ENCODE data around the gene AAK1.

DNA sequence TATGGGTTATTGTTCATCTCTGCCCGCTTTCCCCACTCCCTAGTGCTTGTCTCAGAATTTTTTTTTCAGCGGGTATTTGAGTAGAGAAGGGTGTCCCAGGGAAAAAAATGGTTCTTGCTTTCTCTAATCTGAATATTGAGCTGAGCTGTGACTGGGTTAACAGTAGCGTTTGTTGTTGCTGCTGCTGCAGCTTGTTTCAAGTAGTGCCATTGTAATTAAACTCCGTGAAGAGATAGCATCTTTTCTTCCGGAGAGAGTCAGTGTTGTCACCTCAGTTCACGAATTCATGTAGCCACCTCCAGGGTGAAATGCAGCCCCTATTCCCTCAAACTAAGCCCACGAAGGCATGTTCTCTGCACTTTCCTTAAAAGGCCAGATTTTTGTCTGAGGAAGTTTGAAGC is 1.5 kb upstream of the AAK1 start:
- no peak for TF ChIP-seq RAD21 (conservative IDR thresholded peaks at IDR 0.05)
- TF ChIP-seq POLR2AphosphoS5 (IDR thresholded peaks at IDR 0.05) = no peak
- no peak for TF ChIP-seq EZH2 (IDR thresholded peaks at IDR 0.05; ENCODE audit: borderline replicate concordance, insufficient read depth, low read length, poor library complexity, severe bottlenecking)
- TF ChIP-seq, protein P1, sequence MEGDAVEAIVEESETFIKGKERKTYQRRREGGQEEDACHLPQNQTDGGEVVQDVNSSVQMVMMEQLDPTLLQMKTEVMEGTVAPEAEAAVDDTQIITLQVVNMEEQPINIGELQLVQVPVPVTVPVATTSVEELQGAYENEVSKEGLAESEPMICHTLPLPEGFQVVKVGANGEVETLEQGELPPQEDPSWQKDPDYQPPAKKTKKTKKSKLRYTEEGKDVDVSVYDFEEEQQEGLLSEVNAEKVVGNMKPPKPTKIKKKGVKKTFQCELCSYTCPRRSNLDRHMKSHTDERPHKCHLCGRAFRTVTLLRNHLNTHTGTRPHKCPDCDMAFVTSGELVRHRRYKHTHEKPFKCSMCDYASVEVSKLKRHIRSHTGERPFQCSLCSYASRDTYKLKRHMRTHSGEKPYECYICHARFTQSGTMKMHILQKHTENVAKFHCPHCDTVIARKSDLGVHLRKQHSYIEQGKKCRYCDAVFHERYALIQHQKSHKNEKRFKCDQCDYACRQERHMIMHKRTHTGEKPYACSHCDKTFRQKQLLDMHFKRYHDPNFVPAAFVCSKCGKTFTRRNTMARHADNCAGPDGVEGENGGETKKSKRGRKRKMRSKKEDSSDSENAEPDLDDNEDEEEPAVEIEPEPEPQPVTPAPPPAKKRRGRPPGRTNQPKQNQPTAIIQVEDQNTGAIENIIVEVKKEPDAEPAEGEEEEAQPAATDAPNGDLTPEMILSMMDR (IDR thresholded peaks at IDR 0.05; ENCODE audit: poor library complexity, severe bottlenecking) = no peak
- no peak for TF ChIP-seq EP300 (conservative IDR thresholded peaks at IDR 0.05; ENCODE audit: poor library complexity, severe bottlenecking)
- no peak for TF ChIP-seq MXI1 (conservative IDR thresholded peaks at IDR 0.05; ENCODE audit: poor library complexity, severe bottlenecking)
- TF ChIP-seq TAF1 (IDR thresholded peaks at IDR 0.05; ENCODE audit: low read depth) = no peak

Measured in neural cell (in vitro differentiated cells).